ENCODE data around the gene TTC3.
"Not testable (repeated sequence)": the region's sequence is repeated elsewhere in the genome, so short reads cannot be mapped to it uniquely, and the experiment has no call there.

Gene TTC3

GRCh38 chr21:37072988-37073416, at the start of gene TTC3, which contains the start of gene PIGP:
TTC3 (plus strand) TSS chr21:37073254; CDS start chr21:37087258, 14,004 bp downstream.
PIGP (minus strand) TSS chr21:37073071; CDS start chr21:37072515, 556 bp downstream.
- DNase-seq: peak; percentile 94

GRCh38 chr21:37026499-37026898, 46.6 kb upstream of the TTC3 start:
- DNase-seq: no peak

- no peak for DNase-seq
These were observed 44.5 kb upstream of the TTC3 start for GRCh38 chr21:37028570-37028969.

- no peak for DNase-seq
These were observed 42.2 kb upstream of the TTC3 start for GRCh38 chr21:37030864-37031263.

GRCh38 chr21:37032293-37032692, 40.8 kb upstream of the TTC3 start:
- no peak for DNase-seq

- DNase-seq: no peak
These were observed 40.1 kb upstream of the TTC3 start for GRCh38 chr21:37032877-37033471.

GRCh38 chr21:37034394-37034793, 38.7 kb upstream of the TTC3 start:
- not testable (repeated sequence) for DNase-seq

- no peak for DNase-seq
These were observed 36.9 kb upstream of the TTC3 start for GRCh38 chr21:37036177-37036576.

- no peak for DNase-seq
These were observed 33.5 kb upstream of the TTC3 start for GRCh38 chr21:37039411-37040075.

GRCh38 chr21:37040212-37040611, 32.8 kb upstream of the TTC3 start:
- DNase-seq: no peak

- DNase-seq: peak; percentile 34
These were observed 31.3 kb upstream of the TTC3 start for GRCh38 chr21:37041706-37042271.

- DNase-seq: no peak
These were observed 29.2 kb upstream of the TTC3 start for GRCh38 chr21:37043818-37044217.

GRCh38 chr21:37044643-37045042, 28.4 kb upstream of the TTC3 start:
- no peak for DNase-seq

- DNase-seq: no peak
These were observed 27.9 kb upstream of the TTC3 start for GRCh38 chr21:37045149-37045548.

GRCh38 chr21:37045556-37045955, 27.5 kb upstream of the TTC3 start:
- DNase-seq: no peak

- no peak for DNase-seq
These were observed 26.0 kb upstream of the TTC3 start for GRCh38 chr21:37047079-37047478.

GRCh38 chr21:37049741-37050140, 23.3 kb upstream of the TTC3 start:
- not testable (repeated sequence) for DNase-seq

- DNase-seq: no peak
These were observed 17.7 kb upstream of the TTC3 start for GRCh38 chr21:37055271-37055855.

- DNase-seq: no peak
These were observed 15.4 kb upstream of the TTC3 start for GRCh38 chr21:37057614-37058013.

- peak; percentile 54 for DNase-seq
These were observed 14.8 kb upstream of the TTC3 start for GRCh38 chr21:37058261-37058660.

GRCh38 chr21:37059181-37059580, 13.9 kb upstream of the TTC3 start:
- no peak for DNase-seq

- DNase-seq: peak; percentile 98
These were observed 12.8 kb upstream of the TTC3 start for GRCh38 chr21:37060296-37060695.

GRCh38 chr21:37061926-37062592, 11.0 kb upstream of the TTC3 start:
- no peak for DNase-seq

GRCh38 chr21:37062593-37062935, 10.5 kb upstream of the TTC3 start:
- no peak for DNase-seq
